HG03108 (cell line): ENCODE results near the gene CD177.
"Not testable (repeated sequence)": the region's sequence is repeated elsewhere in the genome, so short reads cannot be mapped to it uniquely, and the experiment has no call there.

Source experiments
- ATAC-seq: cut with Tn5 transposase; IDR thresholded peaks from one replicate; pipeline ENCODE4 v1.9.1; 2021; ENCODE audit warnings: moderate library complexity; ENCODE audit not compliant: unreplicated experiment

Gene CD177

GRCh38 chr19:43380008-43380407 lies 26.5 kb downstream of the CD177 start:
- no peak for ATAC-seq

GRCh38 chr19:43380771-43381386 lies 27.4 kb downstream of the CD177 start:
- no peak for ATAC-seq

GRCh38 chr19:43382586-43383216 lies 29.2 kb downstream of the CD177 start:
- ATAC-seq: not testable (repeated sequence)

- ATAC-seq: not testable (repeated sequence)
Observed at GRCh38 chr19:43383254-43383653, 29.8 kb downstream of the CD177 start.

- ATAC-seq: not testable (repeated sequence)
Observed at GRCh38 chr19:43383759-43384158, 30.3 kb downstream of the CD177 start.

DNA sequence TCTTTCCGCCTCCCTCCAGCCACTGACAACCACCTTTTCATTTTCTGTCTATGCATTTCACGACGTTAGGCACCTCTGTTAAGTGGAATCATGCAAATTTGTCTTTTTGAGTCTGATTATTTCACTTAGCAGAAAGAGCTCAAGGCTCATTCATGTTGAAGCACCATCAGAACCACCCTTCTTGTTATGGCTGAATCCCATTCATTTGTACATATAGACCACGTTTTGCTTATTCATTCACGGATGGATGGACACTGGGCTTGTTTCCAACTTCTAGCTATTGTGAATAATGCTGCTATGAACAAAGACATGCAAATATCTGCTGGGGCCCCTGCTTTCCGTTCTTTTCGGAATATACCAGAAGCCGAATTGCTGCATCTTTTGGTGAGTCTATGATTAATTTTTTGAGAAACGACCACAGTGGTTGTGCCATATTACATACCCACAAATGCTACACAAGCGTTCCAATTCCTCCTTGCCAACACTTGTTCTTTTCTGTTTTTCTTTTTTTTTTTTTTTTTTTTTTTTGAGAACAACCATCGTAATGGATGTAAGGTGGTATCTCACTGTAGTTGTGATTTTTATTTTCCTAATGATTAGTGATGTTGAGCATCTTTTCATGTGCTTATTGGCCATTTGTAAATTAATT lies 37.5 kb downstream of the CD177 start:
- not testable (repeated sequence) for ATAC-seq

- not testable (repeated sequence) for ATAC-seq
Observed at GRCh38 chr19:43391552-43391935, 38.1 kb downstream of the CD177 start.

DNA sequence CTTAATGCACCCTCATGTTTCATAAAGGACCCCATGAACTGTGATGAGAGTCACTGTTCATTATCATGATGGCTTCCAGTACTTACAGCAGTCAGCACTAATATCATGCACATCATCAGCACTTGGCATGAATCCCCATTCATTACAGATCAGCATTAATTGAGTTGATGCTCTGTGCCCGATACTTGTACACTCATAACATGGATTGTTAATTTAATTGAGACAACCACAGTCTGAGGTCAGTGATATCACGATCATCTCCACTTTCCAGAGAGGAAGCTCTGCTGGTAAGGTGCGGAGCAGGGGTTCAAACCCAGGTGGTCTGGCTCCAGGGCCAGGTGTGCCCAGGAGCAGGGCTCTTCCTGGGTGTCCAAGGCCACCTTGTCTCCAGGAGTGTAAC lies 40.0 kb downstream of the CD177 start:
- ATAC-seq: not testable (repeated sequence)

DNA sequence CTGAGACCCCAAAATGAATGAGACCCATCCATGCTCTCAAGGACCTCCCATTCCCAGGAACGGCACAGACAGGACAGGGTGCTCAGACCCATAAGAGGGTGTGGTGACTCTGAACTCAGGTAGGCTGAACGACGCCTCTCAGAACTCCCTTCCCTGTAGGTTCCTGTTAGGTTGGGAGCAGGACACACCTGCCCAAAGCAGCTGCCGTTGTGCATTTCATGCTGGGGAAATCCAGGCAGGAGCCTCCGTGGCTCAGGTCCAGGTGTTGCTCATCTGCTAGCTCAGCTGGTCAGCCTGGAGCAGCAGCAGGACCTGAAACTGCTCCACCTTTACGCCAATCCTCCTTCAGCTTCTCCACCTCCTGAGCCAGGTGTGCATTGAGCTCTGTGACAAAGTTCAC lies 42.1 kb downstream of the CD177 start:
- ATAC-seq: no peak

DNA sequence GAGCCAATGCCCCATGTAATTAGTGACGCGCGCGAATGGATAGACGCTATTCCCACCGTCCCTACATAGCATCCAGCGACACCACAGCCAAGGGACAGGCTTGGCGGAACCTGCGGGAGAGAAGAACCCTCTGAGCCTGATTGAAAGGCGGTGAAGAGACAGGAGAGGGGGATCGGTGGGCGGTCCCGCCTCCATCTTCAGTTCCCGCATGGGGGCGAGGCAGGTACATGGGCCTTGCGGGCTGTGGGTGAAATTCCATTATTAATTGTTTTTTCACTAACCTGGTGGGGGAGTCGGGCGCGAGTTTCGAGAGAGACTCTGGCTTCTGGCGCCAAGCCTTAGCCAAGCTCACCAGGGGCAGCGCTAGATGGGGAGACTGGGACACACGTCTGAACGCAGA lies 52.8 kb downstream of the CD177 start:
- no peak for ATAC-seq

GRCh38 chr19:43407416-43408005 lies 54.0 kb downstream of the CD177 start:
- no peak for ATAC-seq

GRCh38 chr19:43408043-43408442 lies 54.6 kb downstream of the CD177 start:
- no peak for ATAC-seq

DNA sequence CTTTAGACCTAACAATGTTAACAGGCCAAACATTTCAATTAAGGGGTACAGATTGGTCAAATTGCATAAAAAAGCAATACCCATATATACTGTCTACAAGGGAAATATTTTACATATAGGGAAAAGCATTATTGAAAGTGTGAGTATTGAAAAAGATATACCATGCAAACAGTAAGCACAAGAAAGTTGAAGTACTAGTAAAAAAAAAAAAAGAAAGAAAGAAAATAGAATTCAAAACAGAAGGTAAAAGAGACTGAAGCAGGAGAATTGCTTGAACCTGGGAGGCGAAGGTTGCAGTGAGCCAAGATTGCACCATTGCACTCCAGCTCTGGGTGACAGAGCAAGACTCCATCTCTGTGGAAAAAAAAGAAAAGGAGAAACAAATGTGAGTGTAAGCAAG lies 55.9 kb downstream of the CD177 start:
- no peak for ATAC-seq

DNA sequence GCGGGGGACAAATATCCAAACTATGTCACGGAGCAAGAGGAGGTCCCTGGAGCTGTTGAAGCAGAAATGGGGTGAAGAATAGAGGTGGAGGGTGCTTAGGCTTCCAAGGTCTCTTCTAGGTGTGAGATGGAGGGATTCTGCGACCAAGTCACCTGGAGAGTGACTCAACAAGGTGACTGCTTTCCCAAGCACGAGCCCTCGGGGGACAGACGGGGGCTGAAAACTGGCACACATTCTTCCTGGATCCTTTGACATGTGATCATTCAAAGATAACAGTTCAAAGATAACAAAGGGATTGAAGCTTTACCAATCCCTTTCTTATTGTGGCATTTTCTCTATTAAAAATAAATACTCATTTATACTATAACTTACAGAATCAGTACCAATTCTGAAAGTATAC lies 59.0 kb downstream of the CD177 start:
- ATAC-seq: no peak
